Vein endothelial cell (primary cell): ENCODE data around the gene SLC3A2. TPM values are rescaled to one million over a fixed set of nuclear protein-coding genes. Genes with fewer than 3 reads are reported as not detected.

ENCODE experiments used
- small RNA-seq: library from RNA; depleted of rRNA; stranded (forward); fragments of <200 nt; gene quantifications from one replicate; pipeline ENCODE3, GENCODE V24; 2012
- total RNA-seq: library from RNA; depleted of rRNA; stranded (reverse); fragments of >200 nt; gene quantifications from 2 replicates; pipeline ENCODE4 v1.2.3, GENCODE V29; 2012

SLC3A2 gene
- total RNA-seq, result 109 and 145 TPM in 2 replicates

DNA sequence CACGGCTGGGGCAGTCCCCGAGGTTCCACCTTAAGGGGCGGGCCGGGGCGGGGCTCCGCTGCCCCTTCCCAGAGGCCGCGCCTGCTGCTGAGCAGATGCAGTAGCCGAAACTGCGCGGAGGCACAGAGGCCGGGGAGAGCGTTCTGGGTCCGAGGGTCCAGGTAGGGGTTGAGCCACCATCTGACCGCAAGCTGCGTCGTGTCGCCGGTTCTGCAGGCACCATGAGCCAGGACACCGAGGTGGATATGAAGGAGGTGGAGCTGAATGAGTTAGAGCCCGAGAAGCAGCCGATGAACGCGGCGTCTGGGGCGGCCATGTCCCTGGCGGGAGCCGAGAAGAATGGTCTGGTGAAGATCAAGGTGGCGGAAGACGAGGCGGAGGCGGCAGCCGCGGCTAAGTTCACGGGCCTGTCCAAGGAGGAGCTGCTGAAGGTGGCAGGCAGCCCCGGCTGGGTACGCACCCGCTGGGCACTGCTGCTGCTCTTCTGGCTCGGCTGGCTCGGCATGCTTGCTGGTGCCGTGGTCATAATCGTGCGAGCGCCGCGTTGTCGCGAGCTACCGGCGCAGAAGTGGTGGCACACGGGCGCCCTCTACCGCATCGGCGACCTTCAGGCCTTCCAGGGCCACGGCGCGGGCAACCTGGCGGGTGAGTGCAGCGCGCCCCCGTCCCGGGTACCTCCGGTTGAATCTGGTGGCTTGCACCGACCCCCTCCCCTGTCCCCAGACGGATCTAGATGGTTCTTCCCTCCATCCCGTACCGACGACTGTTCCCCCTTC is at the start of gene SLC3A2:
Gene SLC3A2, plus strand, starts transcription at position 94 of the 776 bp plus-strand sequence. Its CDS starts 128 bp downstream, at position 222.

DNA sequence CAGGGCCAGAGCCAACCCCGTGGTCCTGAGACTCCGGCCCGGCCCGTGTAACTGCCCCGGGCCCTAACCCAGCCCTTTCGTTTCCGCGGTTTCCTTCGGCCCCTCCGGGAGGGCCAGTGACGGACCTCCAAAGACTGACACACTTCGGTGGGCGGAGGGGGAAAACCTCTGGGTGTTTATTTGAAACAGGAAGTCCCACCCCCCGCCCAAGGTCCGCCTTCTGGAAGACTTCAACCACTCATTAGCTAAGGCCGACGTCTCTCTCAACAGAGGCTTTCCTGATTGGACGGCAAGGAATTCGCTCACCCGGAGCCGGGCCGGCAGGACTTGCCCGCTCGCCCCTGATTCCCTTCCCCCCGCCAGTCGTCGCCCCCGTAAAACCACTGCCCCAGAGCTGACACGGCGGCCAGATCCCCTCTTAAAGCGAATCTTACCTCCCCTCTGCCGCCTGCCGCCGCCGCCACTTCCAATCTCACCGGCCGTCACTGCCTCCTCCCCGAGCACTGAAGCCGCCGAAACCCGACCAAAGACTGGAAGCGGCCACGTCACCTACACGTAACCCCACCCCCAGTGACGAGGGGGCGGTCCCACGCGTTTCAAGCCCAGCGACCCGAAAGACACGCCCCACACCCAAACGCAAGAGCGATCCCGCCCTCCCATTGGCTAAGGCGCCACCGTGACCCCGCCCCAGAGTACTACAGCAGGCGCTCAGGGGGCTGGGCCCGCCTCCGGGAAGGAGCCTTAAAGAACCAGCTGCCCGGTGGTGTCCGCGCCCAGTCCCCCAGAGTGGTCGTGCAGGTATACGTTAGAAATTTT is 49.0 kb upstream of the SLC3A2 start, which contains the start of gene STX5:
Gene STX5, minus strand, starts transcription at position 532 of the 816 bp plus-strand sequence. CDS start 808 bp downstream, outside the sequence.

DNA sequence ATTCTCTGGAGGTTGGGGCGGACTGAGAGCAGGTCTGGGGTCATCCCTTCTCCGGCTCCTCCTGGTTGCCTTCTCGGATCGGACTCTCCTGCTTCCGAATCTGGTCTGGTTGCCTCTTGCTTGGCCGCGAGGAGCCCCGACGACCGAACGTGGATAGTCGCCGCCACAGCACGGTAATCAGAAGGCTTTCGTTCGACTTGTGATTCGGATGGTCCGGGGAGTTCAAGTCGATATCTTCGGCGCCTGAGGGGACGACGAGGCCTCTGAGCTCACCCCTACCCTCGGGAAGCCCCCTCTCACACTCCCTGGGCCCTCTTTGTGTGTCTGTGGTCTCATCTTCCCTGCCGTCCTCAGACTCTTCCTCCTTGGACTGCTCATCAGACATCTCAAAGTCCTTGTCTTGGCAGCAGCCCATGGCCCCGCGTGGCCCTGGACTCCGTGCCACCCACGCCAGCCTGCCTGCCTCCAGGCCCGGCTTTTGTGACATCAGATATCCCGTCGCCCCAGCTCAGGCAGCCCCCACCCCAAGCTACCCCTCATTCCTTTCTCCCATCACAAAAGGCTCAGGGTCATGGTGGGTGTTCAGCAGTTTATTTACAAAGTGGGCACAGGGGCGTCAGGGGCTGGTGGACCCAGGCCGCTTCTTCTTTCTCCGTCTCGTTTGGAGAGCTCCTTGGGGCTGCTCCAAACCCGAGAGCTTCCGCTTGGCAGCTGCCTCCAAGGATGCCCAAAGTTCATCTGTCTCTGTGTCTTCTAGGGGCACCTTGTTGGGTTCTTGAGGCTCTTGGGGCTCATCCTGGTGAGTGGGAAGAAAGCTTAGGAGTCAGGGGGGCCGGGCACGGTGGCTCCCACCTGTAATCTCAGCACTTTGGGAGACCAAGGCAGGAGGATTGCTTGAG is 48.1 kb upstream of the SLC3A2 start, which contains the start of gene TEX54:
Gene TEX54, minus strand, starts transcription at position 506 of the 899 bp plus-strand sequence.

DNA sequence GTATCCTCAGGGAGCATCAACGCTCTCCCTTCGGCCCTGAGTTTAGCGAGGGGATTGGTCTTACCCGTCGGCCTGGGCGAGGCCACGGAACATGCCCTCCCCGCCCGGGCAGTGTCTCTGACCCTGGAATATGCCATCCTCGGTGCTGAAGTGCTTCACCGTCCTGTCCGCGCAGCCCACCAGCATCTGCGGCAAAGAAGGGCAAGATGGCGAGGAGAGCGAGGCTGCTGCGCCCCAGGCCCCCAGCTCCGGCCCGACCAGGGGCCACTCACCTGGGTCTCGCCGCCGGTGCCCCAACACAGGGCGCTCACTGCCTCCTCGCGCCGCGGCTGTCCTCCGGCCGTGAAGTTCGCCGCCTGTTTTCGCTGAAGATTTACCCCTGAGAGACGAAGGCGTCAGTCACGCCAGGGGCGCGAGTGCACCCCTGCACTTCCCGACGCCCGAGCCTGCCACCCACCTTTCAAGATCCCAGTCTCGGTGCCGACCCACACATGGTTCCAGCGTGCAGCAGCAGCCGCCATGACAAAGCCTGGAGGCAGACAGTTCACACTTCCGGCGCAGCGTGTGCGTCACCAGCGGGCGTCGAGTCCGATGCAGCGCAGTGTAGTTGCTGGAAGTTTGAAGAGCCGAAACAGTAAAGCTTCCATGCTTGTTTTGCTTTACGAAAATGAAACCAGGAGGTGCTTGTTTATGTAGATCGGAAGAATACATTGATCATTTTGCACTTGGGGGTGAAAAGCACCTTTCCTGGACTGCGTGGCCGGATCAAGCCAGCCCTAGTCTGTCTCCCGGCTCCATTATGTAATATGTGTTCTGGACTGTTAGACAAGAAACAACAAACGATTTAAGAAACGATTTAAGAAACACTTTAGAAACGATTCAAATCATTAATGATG is 41.4 kb upstream of the SLC3A2 start, which contains the start of gene WDR74:
Gene WDR74, minus strand, starts transcription at position 541 of the 896 bp plus-strand sequence. Its CDS starts 20 bp downstream, at position 521.

DNA sequence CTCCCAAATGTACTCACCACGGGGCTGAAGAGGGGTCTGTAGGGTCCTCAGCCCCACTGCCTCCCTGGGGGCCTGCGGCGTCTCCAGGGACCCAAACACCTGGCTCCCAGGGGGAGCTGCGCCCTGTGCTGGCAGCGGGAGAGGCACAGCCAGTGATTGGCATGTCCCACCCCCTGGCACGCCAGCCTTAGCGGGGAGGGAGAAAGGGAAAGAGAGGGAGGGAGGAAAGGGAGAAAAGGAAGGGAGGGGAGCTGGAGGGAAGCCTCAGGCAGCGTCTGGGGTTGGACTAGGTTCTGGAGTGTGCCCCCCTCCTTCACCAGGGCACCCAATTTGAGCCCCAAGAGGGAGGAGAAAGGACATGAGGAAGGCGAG is 40.5 kb downstream of the SLC3A2 start, which contains the start of gene CHRM1:
Gene CHRM1, minus strand, starts transcription at position 163 of the 372 bp plus-strand sequence. CDS start 10,263 bp downstream, outside the sequence.

Small RNA genes lying within 50 kb of the gene (small RNA-seq; reads per million reads assigned to genes)
- gene RF00099 (not detected), gene RN7SL259P (not detected), gene SNORD22 (not detected), gene SNORD26 (not detected), gene SNORD27 (not detected), gene SNORD28 (not detected), gene SNORD30 (35.8 reads per million, percentile 98 among the genes with 10 or more reads in this experiment)

Other genes starting within 250 kb of the SLC3A2 start
- gene GANAB, start 234.3 kb upstream of the SLC3A2 start, total RNA-seq, result 223 and 259 TPM in 2 replicates
- gene INTS5, start 227.6 kb upstream of the SLC3A2 start, total RNA-seq, result 35.1 and 41.2 TPM in 2 replicates
- 35.9 and 43.4 TPM in 2 replicates for gene C11orf98, start 215.7 kb upstream of the SLC3A2 start, total RNA-seq
- 9.5 and 9.7 TPM in 2 replicates for gene CSKMT, start 215.6 kb upstream of the SLC3A2 start, total RNA-seq
- gene UQCC3, start 209.2 kb upstream of the SLC3A2 start, total RNA-seq, result 5.9 and 6.1 TPM in 2 replicates
- 4.2 TPM in 2 replicates for gene LBHD1, start 208.6 kb upstream of the SLC3A2 start, total RNA-seq
- gene UBXN1, start 201.8 kb upstream of the SLC3A2 start, total RNA-seq, result 88.7 and 147 TPM in 2 replicates
- gene LRRN4CL, start 191.4 kb upstream of the SLC3A2 start, total RNA-seq, result 0.19 and 0.33 TPM in 2 replicates
- gene BSCL2, start 173.5 kb upstream of the SLC3A2 start, total RNA-seq, result 28.7 and 30.2 TPM in 2 replicates
- gene GNG3, start 173.2 kb upstream of the SLC3A2 start, total RNA-seq, result not detected in 2 replicates
- 10.5 and 15.0 TPM in 2 replicates for gene HNRNPUL2, start 153.4 kb upstream of the SLC3A2 start, total RNA-seq
- gene TTC9C, start 152.4 kb upstream of the SLC3A2 start, total RNA-seq, result 31.0 and 45.9 TPM in 2 replicates
- 15.4 and 16.0 TPM in 2 replicates for gene ZBTB3, start 126.7 kb upstream of the SLC3A2 start, total RNA-seq
- gene POLR2G, start 119.3 kb upstream of the SLC3A2 start, total RNA-seq, result 43.1 and 50.6 TPM in 2 replicates
- gene TAF6L, start 109.5 kb upstream of the SLC3A2 start, total RNA-seq, result 19.9 and 20.9 TPM in 2 replicates
- 29.1 and 36.3 TPM in 2 replicates for gene TMEM179B, start 93.5 kb upstream of the SLC3A2 start, total RNA-seq
- gene TMEM223, start 88.9 kb upstream of the SLC3A2 start, total RNA-seq, result 12.6 and 14.0 TPM in 2 replicates
- gene NXF1, start 75.5 kb upstream of the SLC3A2 start, total RNA-seq, result 37.2 and 41.6 TPM in 2 replicates
- gene STX5, start 48.8 kb upstream of the SLC3A2 start, total RNA-seq, result 33.0 and 43.1 TPM in 2 replicates
- gene TEX54, start 48.1 kb upstream of the SLC3A2 start, total RNA-seq, result 0.98 TPM in 1 of 2 replicates, not detected in the other
- gene WDR74, start 41.3 kb upstream of the SLC3A2 start, total RNA-seq, result 44.4 and 47.0 TPM in 2 replicates
- gene CHRM1, start 40.5 kb downstream of the SLC3A2 start, total RNA-seq, result not detected in 2 replicates
- gene SLC22A6, start 104.1 kb downstream of the SLC3A2 start, total RNA-seq, result not detected in 2 replicates
- gene SLC22A8, start 134.9 kb downstream of the SLC3A2 start, total RNA-seq, result not detected in 2 replicates